Astrocyte of the spinal cord (primary cell): ENCODE data around the gene YPEL3.

ENCODE experiments used
- DNase-seq: peaks from one replicate; pipeline ENCODE4 v3.0.0; 2011; ENCODE audit warnings: low read depth, low spot score
- H3K4me3 ChIP-seq: 2 replicates; pipeline ENCODE4 v1.5.1; 2011; ENCODE audit warnings: low read depth, mild to moderate bottlenecking, low read length, moderate library complexity
- in situ Hi-C: cut with HindIII; loops from 2 replicates; pipeline ENCODE4 v1.10.0; 2017; ENCODE audit warnings: low sequenced_read_pairs
- TF ChIP-seq, protein P1 (sequence below): IDR thresholded peaks from 2 replicates; pipeline ENCODE4 v1.5.1; 2012; ENCODE audit warnings: low read depth, mild to moderate bottlenecking, low read length, inconsistent platforms

YPEL3 gene

DNA sequence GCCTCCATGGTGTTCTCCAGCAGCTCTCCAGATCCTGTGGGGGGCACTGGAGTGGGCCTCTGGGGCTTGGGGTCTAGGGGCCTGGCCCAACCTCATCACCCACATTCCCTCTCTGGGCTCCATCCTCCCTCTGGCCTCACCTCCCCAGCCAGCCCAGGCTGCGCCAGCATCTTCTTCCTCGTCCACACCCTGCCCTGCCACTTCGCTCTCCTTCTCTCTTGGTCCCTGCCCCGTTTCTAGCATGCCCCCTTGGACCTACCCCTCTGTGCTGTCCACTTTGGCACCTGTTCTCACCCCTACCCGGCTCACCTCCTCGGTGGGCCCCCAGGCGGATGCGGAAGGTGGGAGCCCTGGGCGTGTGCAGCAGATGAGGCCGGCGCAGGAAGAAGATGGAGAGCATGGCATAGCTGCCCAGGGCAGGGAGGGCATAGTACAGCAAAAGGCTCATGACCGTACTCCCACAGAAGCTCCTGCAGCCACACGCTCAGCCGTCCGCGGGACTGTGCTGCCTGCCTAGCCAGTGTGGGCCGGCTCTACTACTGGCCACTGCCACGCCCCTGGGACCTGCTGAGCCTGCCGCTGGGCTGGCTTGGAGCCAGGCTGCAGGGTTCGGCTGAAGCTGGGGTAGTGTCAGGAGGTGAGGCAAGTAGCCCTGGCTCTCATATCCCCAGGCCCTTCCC, 17.2 kb upstream of the YPEL3 start, which contains the start of gene GDPD3:
GDPD3 (minus strand) TSS at position 507 of the 680 bp plus-strand sequence; CDS start at position 448, 59 bp downstream.
- in situ Hi-C loops, result no loop called here
- no peak within 1 kb of the TSS for H3K4me3 ChIP-seq
- no peak for DNase-seq

DNA sequence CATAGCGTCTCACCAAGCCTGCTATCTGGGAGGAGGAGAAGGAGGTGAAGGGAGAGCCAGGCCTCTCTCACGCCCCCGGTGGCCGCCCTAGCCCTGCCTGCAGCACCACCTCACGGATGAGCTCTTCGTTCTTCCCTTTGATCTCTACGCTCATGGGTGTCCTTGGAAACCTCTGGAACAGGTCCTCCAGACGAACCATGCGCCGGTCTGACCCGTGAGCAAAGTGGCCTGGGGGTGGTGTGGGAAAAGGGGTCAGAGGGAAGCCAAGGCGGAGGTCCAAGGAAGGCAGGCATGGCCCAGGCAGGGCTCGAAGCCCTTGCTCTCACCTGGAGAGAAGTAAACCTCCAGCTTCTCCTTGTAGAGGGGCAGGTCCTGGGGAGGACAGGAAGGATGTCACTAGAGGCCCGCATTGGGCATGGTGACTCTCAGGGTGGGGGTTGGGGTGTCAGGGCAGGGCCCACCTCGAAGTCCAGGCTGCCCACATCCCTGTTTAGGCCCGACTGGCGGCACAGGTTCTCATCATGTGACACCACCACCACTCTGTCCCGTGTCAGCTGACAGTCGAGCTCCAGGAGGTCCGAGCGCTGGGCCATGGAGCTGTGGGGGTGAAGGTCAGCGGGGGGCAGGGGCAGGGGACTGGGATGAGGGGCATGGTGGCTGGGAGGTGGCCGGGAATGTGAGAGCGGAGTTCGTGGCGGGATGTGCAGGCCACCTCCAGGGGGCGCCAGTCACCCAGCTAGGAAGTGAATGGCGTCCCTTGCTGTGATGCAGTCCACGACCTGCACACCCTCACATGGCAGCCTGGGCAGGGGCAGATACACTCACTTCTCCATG, 16.4 kb upstream of the YPEL3 start:
- TF ChIP-seq, protein P1, sequence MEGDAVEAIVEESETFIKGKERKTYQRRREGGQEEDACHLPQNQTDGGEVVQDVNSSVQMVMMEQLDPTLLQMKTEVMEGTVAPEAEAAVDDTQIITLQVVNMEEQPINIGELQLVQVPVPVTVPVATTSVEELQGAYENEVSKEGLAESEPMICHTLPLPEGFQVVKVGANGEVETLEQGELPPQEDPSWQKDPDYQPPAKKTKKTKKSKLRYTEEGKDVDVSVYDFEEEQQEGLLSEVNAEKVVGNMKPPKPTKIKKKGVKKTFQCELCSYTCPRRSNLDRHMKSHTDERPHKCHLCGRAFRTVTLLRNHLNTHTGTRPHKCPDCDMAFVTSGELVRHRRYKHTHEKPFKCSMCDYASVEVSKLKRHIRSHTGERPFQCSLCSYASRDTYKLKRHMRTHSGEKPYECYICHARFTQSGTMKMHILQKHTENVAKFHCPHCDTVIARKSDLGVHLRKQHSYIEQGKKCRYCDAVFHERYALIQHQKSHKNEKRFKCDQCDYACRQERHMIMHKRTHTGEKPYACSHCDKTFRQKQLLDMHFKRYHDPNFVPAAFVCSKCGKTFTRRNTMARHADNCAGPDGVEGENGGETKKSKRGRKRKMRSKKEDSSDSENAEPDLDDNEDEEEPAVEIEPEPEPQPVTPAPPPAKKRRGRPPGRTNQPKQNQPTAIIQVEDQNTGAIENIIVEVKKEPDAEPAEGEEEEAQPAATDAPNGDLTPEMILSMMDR, result peak; percentile 70
- no peak overlapping the region for H3K4me3 ChIP-seq
- DNase-seq, result peak; percentile 30
- in situ Hi-C loops, result no loop called here

More for the DNA sequence above, 17.2 kb upstream of the YPEL3 start, which contains the start of gene GDPD3:
- TF ChIP-seq, protein P1, result no peak

DNA sequence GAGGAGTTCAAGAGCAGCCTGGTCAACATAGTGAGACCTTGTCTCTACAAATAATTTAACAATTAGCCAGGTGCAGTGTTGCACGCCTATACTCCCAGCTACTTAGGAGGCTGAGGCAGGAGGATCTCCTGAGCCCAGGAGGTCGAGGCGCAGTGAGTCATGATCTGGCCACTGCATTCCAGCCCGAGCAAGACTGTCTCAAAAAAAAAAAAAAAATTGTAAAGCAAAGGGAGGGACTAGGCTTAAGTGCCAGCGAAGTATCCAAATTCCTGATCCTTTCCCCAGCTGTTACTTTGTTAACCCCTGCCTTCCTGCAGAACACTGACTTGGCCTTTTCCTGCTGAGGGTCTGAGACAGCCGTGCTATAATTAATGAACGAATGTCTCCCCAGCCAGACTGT, 14.6 kb upstream of the YPEL3 start:
- TF ChIP-seq, protein P1, result no peak
- in situ Hi-C loops, result no loop called here
- no peak for DNase-seq
- H3K4me3 ChIP-seq, result no peak overlapping the region

DNA sequence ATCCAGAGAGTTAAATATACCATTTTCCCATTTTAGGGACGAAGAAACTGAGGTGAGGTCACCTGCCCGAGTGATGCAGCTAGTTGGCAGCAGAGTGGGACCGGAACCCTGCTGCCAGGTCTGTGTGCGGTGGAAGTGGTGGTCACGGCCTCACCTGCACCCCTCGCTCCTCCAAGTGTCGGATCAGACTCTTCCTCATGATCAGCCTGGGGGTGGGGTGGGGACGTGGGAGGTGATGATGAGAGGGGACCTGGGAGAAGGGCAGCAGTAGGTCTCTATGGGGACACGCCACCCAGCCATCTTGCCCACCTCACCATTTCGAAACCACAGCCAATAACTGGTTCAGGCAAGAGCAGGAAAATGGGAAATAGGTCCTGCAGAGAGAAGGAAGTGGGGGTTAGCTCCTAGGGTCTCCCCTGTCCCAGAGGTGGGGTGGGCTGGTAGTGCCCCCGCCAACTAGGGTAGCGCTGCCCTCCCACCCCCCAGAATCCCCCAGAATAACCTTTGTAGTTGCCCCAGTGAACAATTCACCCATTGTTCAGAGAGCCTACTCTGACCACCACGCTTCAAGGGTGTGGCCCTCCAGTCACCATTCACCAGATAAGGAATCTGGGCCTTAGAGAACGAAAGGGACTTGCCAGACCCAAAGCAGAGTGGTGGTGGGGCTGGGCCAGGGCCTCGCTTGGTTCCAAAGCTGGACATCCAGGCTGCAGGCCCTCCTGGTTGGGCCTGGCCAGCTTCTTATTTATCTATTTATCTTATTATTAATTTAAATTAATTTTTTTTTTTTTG, 12.2 kb upstream of the YPEL3 start:
- no peak for DNase-seq
- H3K4me3 ChIP-seq, result no peak overlapping the region
- TF ChIP-seq, protein P1, result no peak
- in situ Hi-C loops, result no loop called here

DNA sequence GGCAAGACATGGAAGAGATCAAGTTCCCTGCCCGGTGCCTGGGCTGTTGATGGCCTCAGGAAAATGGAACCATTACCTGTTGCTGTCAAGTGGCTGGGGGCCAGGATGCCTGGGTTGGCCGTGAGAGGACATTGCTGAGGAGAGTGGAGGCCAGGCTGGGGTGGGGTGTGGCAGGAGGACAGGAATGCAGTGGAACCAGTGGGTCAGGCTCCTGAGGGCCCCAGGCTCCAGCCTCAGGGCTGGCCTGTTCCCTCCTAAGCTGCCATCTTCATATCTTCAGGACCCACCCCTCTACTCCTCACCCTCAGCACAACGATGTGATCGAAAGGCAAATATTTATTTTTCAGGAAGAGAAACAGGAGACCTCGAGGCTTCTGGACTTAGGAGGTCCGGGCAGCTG, 8.5 kb upstream of the YPEL3 start:
- TF ChIP-seq, protein P1, result no peak
- no peak overlapping the region for H3K4me3 ChIP-seq

DNA sequence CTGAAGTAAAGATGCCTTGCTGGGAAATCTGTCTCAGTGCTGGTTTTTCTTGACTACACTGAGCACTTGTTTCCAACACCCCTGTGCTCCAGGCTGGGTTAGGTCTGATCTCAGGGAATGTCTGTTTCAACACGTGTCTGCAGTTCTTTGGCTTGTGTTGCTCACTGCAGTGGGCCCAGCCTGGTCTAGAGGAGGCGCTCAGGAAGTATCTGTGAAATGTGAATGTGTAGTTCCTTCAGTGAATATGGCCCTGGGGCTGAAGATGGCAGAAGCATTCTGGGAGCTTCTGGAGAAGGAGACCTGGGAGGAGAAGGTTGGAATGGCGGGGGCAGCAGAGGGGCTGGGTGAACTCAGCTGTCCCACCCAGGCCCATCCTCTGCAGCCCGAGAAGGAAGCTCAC, 8.1 kb upstream of the YPEL3 start:
- no peak overlapping the region for H3K4me3 ChIP-seq
- in situ Hi-C loops, result no loop called here
- no peak for DNase-seq
- TF ChIP-seq, protein P1, result no peak

More for the DNA sequence above, 8.5 kb upstream of the YPEL3 start:
- DNase-seq, result no peak
- in situ Hi-C loops, result no loop called here
